ENCODE data around the gene KATNAL1. TPM values are rescaled to one million over a fixed set of nuclear protein-coding genes. Genes with fewer than 3 reads are reported as not detected.

KATNAL1 gene
- total and polyA plus RNA-seq, 2 experiments from 2014 or later = 6.0 to 21.2 TPM

DNA sequence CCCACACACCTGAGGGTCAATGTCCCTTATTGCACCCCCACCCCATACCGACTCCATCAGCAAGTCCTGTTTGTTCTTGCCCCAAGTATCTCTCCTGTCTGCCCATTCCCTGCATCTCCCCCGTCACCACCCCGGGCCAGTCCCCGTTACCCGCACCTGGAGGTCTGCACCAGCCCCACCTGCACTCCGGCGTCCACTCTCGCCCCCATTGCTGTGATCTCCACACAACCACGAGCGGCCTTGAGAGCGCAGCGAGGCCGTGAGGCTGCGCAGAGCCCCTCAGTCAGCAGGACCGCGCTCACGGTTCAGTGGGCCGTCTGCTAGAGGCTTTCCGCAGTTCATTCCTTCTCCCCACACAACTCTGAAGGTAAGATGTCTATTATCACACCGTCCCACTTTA, 152.8 kb downstream of the KATNAL1 start:
- no peak overlapping the region for H3K27ac ChIP-seq
- TF ChIP-seq, protein P1, sequence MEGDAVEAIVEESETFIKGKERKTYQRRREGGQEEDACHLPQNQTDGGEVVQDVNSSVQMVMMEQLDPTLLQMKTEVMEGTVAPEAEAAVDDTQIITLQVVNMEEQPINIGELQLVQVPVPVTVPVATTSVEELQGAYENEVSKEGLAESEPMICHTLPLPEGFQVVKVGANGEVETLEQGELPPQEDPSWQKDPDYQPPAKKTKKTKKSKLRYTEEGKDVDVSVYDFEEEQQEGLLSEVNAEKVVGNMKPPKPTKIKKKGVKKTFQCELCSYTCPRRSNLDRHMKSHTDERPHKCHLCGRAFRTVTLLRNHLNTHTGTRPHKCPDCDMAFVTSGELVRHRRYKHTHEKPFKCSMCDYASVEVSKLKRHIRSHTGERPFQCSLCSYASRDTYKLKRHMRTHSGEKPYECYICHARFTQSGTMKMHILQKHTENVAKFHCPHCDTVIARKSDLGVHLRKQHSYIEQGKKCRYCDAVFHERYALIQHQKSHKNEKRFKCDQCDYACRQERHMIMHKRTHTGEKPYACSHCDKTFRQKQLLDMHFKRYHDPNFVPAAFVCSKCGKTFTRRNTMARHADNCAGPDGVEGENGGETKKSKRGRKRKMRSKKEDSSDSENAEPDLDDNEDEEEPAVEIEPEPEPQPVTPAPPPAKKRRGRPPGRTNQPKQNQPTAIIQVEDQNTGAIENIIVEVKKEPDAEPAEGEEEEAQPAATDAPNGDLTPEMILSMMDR (IDR thresholded peaks at IDR 0.05; ENCODE audit: low read depth, low read length) = no peak

DNA sequence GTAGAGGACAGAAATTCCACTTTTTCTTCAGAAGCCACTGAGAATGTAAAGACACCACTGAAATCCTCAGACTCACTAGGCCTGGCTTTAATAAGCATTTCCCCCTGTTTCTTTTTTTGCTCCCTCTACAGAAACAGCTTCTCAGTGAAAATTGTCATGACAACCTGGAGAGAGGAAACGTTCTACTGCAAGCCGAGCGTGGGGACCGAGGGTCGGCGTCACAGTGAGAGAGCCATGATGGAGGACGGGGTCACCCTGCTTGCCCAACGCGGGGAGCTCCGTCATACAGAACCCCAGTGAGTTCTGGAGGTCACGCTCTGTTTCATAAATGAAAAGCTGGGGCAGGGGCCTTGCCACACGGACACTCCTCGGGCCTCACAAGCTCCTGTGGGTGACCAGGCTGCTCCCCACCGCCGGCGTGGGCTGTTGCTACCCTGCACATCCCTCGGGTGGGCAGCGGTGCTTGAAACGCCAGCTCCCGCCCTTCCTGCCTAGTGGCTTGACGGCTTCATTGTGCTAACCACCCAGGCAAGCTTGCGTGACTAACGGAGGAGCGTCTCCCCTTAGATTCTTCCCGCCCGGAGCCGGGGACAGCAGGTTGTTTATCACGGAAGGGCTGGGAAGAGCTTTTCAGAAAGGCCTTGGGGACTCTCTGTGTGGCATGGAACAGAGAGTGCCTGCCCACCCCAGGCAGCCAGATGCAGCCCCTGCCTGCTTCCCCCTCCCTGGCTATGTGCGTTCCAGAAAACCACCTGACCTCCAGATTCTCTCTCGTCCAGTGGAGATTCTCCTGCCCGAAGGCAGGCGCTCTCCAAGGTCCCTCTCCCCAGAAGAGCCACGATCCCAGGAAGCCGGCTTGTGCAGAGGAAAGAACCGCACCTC, 153.6 kb downstream of the KATNAL1 start:
- peak; percentile 21 to 61 for DNase-seq (ENCODE audit: low read depth in 1 of 2, low spot score in 1 of 2)
- Histone ChIP-seq H3K4me1 (ENCODE audit: low read depth) (no peaks in the 10 kb centered on the region), H3K27me3 (no peaks in the 10 kb centered on the region), H3K9me3 (ENCODE audit: low read depth) (no peaks in the 10 kb centered on the region), H3K4me3 (no peak overlapping the region), H3K36me3 (no peaks in the 10 kb centered on the region), H3K27ac (no peak overlapping the region)
- TF ChIP-seq, protein P1 (IDR thresholded peaks at IDR 0.05; ENCODE audit: low read depth, low read length) = no peak

More for the DNA sequence above, 152.8 kb downstream of the KATNAL1 start:
- Histone ChIP-seq H3K4me3 (no peak overlapping the region), H3K4me1 (ENCODE audit: low read depth) (no peaks in the 10 kb centered on the region), H3K36me3 (no peaks in the 10 kb centered on the region), H3K27me3 (no peaks in the 10 kb centered on the region), H3K9me3 (ENCODE audit: low read depth) (no peaks in the 10 kb centered on the region)
- DNase-seq (ENCODE audit: low read depth in 1 of 2, low spot score in 1 of 2) = no peak

Other genes starting within 250 kb of the KATNAL1 start
- gene UBE2L5, start 114.9 kb upstream of the KATNAL1 start, total RNA-seq = 0.06 TPM in 1 of 2 replicates, not detected in the other
- not detected in 2 replicates for gene UBE2L5, start 114.9 kb upstream of the KATNAL1 start, polyA plus RNA-seq
- 435 and 576 TPM in 2 replicates for gene HMGB1, start 158.4 kb upstream of the KATNAL1 start, total RNA-seq
- gene HMGB1, start 158.4 kb upstream of the KATNAL1 start, polyA plus RNA-seq = 642 and 740 TPM in 2 replicates

All from cardiac muscle cell (in vitro differentiated cells and primary cell).